Mesendoderm (in vitro differentiated cells): ENCODE results near the gene TGFBI.

Experiments used
- DNase-seq: peaks from one replicate; pipeline ENCODE4 v3.0.0; 2013
- H2AK5ac ChIP-seq: 2 replicates; pipeline ENCODE4 v1.6.1; 2013; ENCODE audit warnings: low read length, inconsistent platforms
- H2BK120ac ChIP-seq: 2 replicates; pipeline ENCODE4 v1.6.1; 2013; ENCODE audit warnings: low read depth, mild to moderate bottlenecking, low read length, moderate library complexity, mixed read lengths
- H2BK15ac ChIP-seq: replicated peaks from 2 replicates; pipeline ENCODE4 v1.6.1; 2013; ENCODE audit warnings: low read depth, mild to moderate bottlenecking, moderate library complexity
- H2BK5ac ChIP-seq: 2 replicates; pipeline ENCODE4 v1.6.1; 2013; ENCODE audit warnings: low read length, inconsistent platforms
- H3K18ac ChIP-seq: 2 replicates; pipeline ENCODE4 v1.6.1; 2013; ENCODE audit warnings: mild to moderate bottlenecking, low read length, mixed read lengths
- H3K23ac ChIP-seq: one replicate; pipeline ENCODE4 v1.6.1; 2013; ENCODE audit warnings: low read length
- H3K27ac ChIP-seq: 2 replicates; pipeline ENCODE4 v1.5.1; 2013; ENCODE audit warnings: low read depth, mild to moderate bottlenecking, inconsistent platforms, low read length, moderate library complexity
- H3K27me3 ChIP-seq: 2 replicates; pipeline ENCODE4 v1.6.1; 2013; ENCODE audit warnings: low read length, control low read depth, mild to moderate bottlenecking, inconsistent platforms; ENCODE audit not compliant: insufficient read depth, poor library complexity
- H3K36me3 ChIP-seq: 2 replicates; pipeline ENCODE4 v1.6.1; 2013; ENCODE audit warnings: low read length, inconsistent platforms; ENCODE audit not compliant: control insufficient read depth, insufficient read depth
- H3K4ac ChIP-seq: one replicate; pipeline ENCODE4 v1.6.1; 2013; ENCODE audit warnings: low read depth, mild to moderate bottlenecking, low read length, moderate library complexity
- H3K4me1 ChIP-seq: 2 replicates; pipeline ENCODE4 v1.6.1; 2013; ENCODE audit warnings: low read depth, low read length, inconsistent platforms; ENCODE audit not compliant: control insufficient read depth
- H3K4me2 ChIP-seq: 2 replicates; pipeline ENCODE4 v1.6.1; 2013; ENCODE audit warnings: low read length
- H3K4me3 ChIP-seq: 2 replicates; pipeline ENCODE4 v1.5.1; 2013; ENCODE audit warnings: mild to moderate bottlenecking, low read length
- H3K56ac ChIP-seq: one replicate; pipeline ENCODE4 v1.6.1; 2013; ENCODE audit warnings: low read length
- H3K79me1 ChIP-seq: 2 replicates; pipeline ENCODE4 v1.6.1; 2013; ENCODE audit warnings: low read length, inconsistent platforms
- H3K79me2 ChIP-seq: 2 replicates; pipeline ENCODE4 v1.6.1; 2013; ENCODE audit warnings: mild to moderate bottlenecking, low read length; ENCODE audit not compliant: control insufficient read depth, insufficient read depth
- H3K9ac ChIP-seq: 2 replicates; pipeline ENCODE4 v1.6.1; 2013; ENCODE audit warnings: low read length, inconsistent platforms
- H4K5ac ChIP-seq: one replicate; pipeline ENCODE4 v1.6.1; 2013; ENCODE audit warnings: low read length
- H4K8ac ChIP-seq: one replicate; pipeline ENCODE4 v1.6.1; 2013; ENCODE audit warnings: low read depth, mild to moderate bottlenecking, control low read depth, low read length, moderate library complexity
- WGBS: extraction: QIAGEN DNeasy Blood & Tissue Kit; methylation state at CpG from one replicate; pipeline ENCODE4 v1.1.7; 2013; ENCODE audit warnings: low lambda C conversion rate, missing lambda C conversion rate; ENCODE audit not compliant: insufficient coverage; ENCODE audit errors: extremely low coverage; 5-methylcytosine and 5-hydroxymethylcytosine counted together

TGFBI gene

GRCh38 chr5:136051486-136052220, 22.9 kb downstream of the TGFBI start:
- no peak overlapping the region for H2BK15ac ChIP-seq
- no peak for DNase-seq
- H4K8ac ChIP-seq: no peak overlapping the region
- no peak overlapping the region for H3K9ac ChIP-seq
- no peaks in the 10 kb centered on the region for H3K79me1 ChIP-seq
- H3K23ac ChIP-seq: no peak overlapping the region
- H3K4me1 ChIP-seq: no peaks in the 10 kb centered on the region
- H3K4me2 ChIP-seq: no peak overlapping the region
- H4K5ac ChIP-seq: no peak overlapping the region
- H2AK5ac ChIP-seq: no peak overlapping the region
- no peak overlapping the region for H3K4me3 ChIP-seq
- no peak overlapping the region for H2BK120ac ChIP-seq
- H3K56ac ChIP-seq: no peak overlapping the region
- no peak overlapping the region for H3K27ac ChIP-seq
- H3K27me3 ChIP-seq: no peaks in the 10 kb centered on the region
- H3K4ac ChIP-seq: no peak overlapping the region
- no CpG with 5 or more reads among the region's 12 CpGs for WGBS
- no peaks in the 10 kb centered on the region for H3K36me3 ChIP-seq
- no peak overlapping the region for H3K18ac ChIP-seq
- H2BK5ac ChIP-seq: no peak overlapping the region
- no peaks in the 10 kb centered on the region for H3K79me2 ChIP-seq

GRCh38 chr5:136052692-136053335, 24.0 kb downstream of the TGFBI start:
- Histone ChIP-seq H3K79me1 (no peaks in the 10 kb centered on the region), H4K8ac (no peak overlapping the region), H3K56ac (no peak overlapping the region), H3K4me2 (no peak overlapping the region), H3K4me1 (peaks cover 3% of the 10 kb centered on the region), H3K23ac (no peak overlapping the region), H2BK120ac (no peak overlapping the region), H3K27me3 (no peaks in the 10 kb centered on the region), H3K4ac (no peak overlapping the region), H4K5ac (no peak overlapping the region), H3K18ac (no peak overlapping the region), H3K36me3 (no peaks in the 10 kb centered on the region), H3K79me2 (no peaks in the 10 kb centered on the region), H2AK5ac (no peak overlapping the region), H3K27ac (no peak overlapping the region), H2BK15ac (no peak overlapping the region), H2BK5ac (no peak overlapping the region), H3K9ac (no peak overlapping the region), H3K4me3 (no peak overlapping the region)
- DNase-seq: no peak
- WGBS: no CpG with 5 or more reads among the region's 13 CpGs

- H3K4me1 ChIP-seq: peaks cover 3% of the 10 kb centered on the region
- DNase-seq: peak; percentile 89
- WGBS: no CpG with 5 or more reads among the region's 6 CpGs
These were observed 24.8 kb downstream of the TGFBI start for GRCh38 chr5:136053336-136054141.

GRCh38 chr5:136054142-136055019, 25.6 kb downstream of the TGFBI start:
- no peak overlapping the region for H4K5ac ChIP-seq
- H2AK5ac ChIP-seq: no peak overlapping the region
- H3K36me3 ChIP-seq: no peaks in the 10 kb centered on the region
- H3K4ac ChIP-seq: no peak overlapping the region
- H2BK5ac ChIP-seq: no peak overlapping the region
- H3K27ac ChIP-seq: no peak overlapping the region
- H3K23ac ChIP-seq: no peak overlapping the region
- H3K4me1 ChIP-seq: peaks cover 3% of the 10 kb centered on the region
- no peaks in the 10 kb centered on the region for H3K79me2 ChIP-seq
- H2BK120ac ChIP-seq: no peak overlapping the region
- no peak overlapping the region for H4K8ac ChIP-seq
- H2BK15ac ChIP-seq: no peak overlapping the region
- H3K18ac ChIP-seq: no peak overlapping the region
- H3K4me3 ChIP-seq: no peak overlapping the region
- H3K9ac ChIP-seq: no peak overlapping the region
- WGBS: no CpG with 5 or more reads among the region's 7 CpGs
- no peak for DNase-seq
- no peaks in the 10 kb centered on the region for H3K79me1 ChIP-seq
- no peaks in the 10 kb centered on the region for H3K27me3 ChIP-seq
- H3K4me2 ChIP-seq: no peak overlapping the region
- H3K56ac ChIP-seq: no peak overlapping the region

More at GRCh38 chr5:136053336-136054141, 24.8 kb downstream of the TGFBI start:
- Histone ChIP-seq H3K79me1 (no peaks in the 10 kb centered on the region), H3K79me2 (no peaks in the 10 kb centered on the region), H2BK120ac (no peak overlapping the region), H3K18ac (no peak overlapping the region), H2AK5ac (no peak overlapping the region), H3K4ac (no peak overlapping the region), H2BK15ac (no peak overlapping the region), H3K56ac (no peak overlapping the region), H3K27ac (no peak overlapping the region), H3K4me2 (no peak overlapping the region), H3K4me3 (no peak overlapping the region), H2BK5ac (no peak overlapping the region), H3K36me3 (no peaks in the 10 kb centered on the region), H3K23ac (no peak overlapping the region), H4K5ac (no peak overlapping the region), H3K9ac (no peak overlapping the region), H3K27me3 (no peaks in the 10 kb centered on the region), H4K8ac (no peak overlapping the region)

- H4K5ac ChIP-seq: no peak overlapping the region
- no peak overlapping the region for H2AK5ac ChIP-seq
- H3K18ac ChIP-seq: no peak overlapping the region
- H3K56ac ChIP-seq: no peak overlapping the region
- no CpG with 5 or more reads among the region's 14 CpGs for WGBS
- no peak overlapping the region for H2BK5ac ChIP-seq
- no peak overlapping the region for H3K4me3 ChIP-seq
- H3K79me2 ChIP-seq: no peaks in the 10 kb centered on the region
- H3K27me3 ChIP-seq: no peaks in the 10 kb centered on the region
- H2BK120ac ChIP-seq: no peak overlapping the region
- no peak overlapping the region for H3K4me2 ChIP-seq
- no peaks in the 10 kb centered on the region for H3K36me3 ChIP-seq
- peaks cover 3% of the 10 kb centered on the region for H3K4me1 ChIP-seq
- H3K4ac ChIP-seq: no peak overlapping the region
- no peaks in the 10 kb centered on the region for H3K79me1 ChIP-seq
- no peak overlapping the region for H3K9ac ChIP-seq
- DNase-seq: no peak
- no peak overlapping the region for H2BK15ac ChIP-seq
- no peak overlapping the region for H3K27ac ChIP-seq
- no peak overlapping the region for H4K8ac ChIP-seq
- H3K23ac ChIP-seq: no peak overlapping the region
These were observed 27.0 kb downstream of the TGFBI start for GRCh38 chr5:136055612-136056309.
